Astrocyte of the spinal cord (primary cell): ENCODE measurements around the gene SEMA3G.

Experiments
- DNase-seq: peaks from one replicate; pipeline ENCODE4 v3.0.0; 2011; ENCODE audit warnings: low read depth, low spot score
- H3K4me3 ChIP-seq: 2 replicates; pipeline ENCODE4 v1.5.1; 2011; ENCODE audit warnings: low read depth, mild to moderate bottlenecking, low read length, moderate library complexity
- in situ Hi-C: cut with HindIII; loops from 2 replicates; pipeline ENCODE4 v1.10.0; 2017; ENCODE audit warnings: low sequenced_read_pairs
- TF ChIP-seq, protein P1 (sequence below): IDR thresholded peaks from 2 replicates; pipeline ENCODE4 v1.5.1; 2012; ENCODE audit warnings: low read depth, mild to moderate bottlenecking, low read length, inconsistent platforms

Gene SEMA3G

DNA sequence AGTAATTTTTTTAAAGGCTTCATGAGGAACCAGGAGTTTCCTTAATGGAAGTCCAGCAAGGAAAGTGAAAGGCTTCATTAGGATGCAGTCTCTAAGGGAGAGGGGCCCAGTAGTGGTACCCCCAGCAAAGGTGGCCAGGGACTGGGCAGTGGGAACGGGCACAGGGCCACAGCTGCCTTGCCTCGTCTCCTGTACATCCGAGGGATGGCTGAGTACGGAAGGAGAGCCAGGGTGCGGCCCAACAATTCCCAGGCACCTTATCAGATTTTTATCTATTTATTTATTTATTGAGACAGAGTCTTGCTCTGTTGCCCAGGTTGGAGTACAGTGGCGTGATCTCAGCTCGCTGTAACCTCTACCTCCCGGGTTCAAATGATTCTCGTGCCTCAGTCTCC, 14.5 kb downstream of the SEMA3G start:
- no peak overlapping the region for H3K4me3 ChIP-seq
- no peak for DNase-seq
- TF ChIP-seq, protein P1, sequence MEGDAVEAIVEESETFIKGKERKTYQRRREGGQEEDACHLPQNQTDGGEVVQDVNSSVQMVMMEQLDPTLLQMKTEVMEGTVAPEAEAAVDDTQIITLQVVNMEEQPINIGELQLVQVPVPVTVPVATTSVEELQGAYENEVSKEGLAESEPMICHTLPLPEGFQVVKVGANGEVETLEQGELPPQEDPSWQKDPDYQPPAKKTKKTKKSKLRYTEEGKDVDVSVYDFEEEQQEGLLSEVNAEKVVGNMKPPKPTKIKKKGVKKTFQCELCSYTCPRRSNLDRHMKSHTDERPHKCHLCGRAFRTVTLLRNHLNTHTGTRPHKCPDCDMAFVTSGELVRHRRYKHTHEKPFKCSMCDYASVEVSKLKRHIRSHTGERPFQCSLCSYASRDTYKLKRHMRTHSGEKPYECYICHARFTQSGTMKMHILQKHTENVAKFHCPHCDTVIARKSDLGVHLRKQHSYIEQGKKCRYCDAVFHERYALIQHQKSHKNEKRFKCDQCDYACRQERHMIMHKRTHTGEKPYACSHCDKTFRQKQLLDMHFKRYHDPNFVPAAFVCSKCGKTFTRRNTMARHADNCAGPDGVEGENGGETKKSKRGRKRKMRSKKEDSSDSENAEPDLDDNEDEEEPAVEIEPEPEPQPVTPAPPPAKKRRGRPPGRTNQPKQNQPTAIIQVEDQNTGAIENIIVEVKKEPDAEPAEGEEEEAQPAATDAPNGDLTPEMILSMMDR = no peak
- in situ Hi-C loops = no loop called here

DNA sequence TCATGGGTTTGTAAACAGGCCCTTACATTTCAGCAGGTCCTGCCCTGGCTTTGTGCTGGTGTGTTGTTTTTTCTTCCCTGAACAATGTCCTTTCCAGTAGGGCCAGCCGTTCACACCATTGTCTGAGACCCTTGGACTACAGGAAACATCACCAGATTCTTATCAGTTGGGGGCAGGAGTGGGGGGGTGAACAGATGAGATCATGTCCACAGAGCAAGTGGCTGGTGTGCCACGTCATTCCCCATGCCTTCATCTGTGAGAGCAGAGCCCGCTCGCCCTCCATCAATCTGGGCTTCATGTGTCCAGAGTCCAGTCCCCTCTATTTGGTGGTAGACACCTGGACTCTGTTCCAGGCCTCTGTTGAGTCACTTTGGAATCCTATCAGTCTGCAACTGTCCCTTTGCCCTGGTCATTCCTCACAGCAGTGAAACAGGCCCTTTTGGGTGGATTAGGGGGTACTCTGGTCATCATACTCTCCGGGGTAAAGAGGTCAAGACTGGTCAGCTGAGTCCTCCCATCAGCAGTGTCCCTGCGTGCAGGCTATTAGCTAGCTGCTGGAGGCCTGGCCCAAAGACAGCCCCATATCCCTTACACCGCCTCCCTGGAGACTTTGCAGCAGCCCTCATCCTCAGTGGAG, 15.0 kb downstream of the SEMA3G start:
- DNase-seq = no peak
- H3K4me3 ChIP-seq = no peak overlapping the region
- TF ChIP-seq, protein P1 = no peak
- in situ Hi-C loops = no loop called here

DNA sequence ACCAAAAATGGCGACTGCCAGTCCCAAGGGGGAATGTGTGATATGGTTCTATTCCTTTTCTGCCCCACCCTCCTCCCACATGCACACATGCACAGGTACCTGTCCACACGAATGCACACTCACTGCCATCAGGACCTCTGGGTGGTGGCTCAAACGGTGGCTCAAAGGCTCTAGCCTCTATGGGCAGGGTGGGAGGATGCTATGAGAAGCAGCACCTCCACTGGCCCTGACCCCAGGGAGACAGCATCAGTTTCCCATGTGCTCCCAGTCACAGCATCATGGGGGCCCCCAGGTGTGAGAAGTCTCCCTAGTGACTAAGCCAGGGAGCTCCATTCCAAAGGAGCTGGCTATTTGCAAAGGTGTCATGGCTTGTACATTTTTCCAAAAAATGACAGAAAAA, 15.9 kb downstream of the SEMA3G start:
- in situ Hi-C loops = no loop called here
- no peak for DNase-seq
- H3K4me3 ChIP-seq = no peak overlapping the region
- TF ChIP-seq, protein P1 = no peak

DNA sequence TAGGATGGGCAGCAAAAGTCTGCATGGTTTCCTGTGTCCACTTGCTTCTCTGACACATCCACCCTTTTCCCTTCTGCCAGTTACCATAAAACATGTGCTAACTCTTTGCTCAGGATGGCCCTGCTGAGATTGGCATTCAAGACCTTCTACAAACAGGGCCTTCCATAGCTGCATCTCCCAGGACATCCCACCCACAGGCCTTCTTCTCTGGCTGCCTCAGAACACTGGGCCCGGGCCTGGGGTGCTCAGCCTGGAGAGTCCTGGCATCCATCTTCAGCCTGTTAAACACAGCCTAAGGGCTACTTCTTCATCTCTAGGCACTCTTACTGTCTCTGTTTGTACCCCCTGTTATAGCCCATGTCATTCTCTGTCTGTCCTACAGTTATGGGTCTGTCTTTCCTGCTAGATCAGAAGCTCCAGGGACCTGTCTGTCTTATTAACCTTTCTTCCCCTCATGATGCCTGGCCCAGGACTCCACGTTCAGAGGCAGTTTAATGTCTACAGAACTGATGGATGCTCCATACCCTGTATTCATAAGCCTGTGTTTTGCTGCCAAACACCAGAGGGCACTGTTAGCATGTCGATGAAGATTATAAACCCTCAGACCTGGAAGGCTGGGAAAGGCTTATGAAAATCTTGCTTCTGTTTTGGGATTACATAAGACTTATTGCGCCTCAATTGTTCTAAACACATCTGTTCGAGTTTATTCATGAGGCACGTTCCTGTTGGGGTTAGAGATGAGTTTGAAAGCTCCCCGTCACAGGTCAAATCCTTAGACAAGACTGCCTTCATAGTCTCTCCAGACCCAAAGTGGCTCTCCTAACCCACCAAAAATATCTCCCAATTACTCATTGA, 16.5 kb downstream of the SEMA3G start:
- DNase-seq = peak; percentile 72

DNA sequence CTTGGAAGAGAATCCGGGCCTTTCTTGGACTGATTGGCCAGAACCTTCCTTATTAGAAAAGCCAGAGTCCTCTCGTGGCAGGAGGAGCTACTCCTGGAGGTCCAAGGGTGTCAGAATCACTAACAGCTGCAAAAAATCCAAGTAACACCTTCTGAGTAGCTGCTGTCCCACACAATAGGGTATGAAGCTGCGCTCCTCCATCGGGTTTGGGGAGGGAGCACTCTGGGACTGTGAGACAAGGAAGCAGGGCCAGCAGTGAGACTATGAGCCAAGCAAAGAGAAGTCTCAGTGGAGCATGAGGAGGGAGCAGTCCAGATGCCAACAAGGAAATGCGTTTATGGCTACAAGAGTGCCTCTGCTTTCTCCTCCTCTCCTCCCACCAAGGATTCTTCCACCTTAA, 21.7 kb downstream of the SEMA3G start:
- in situ Hi-C loops = no loop called here
- H3K4me3 ChIP-seq = no peak overlapping the region
- no peak for DNase-seq
- TF ChIP-seq, protein P1 = no peak

More for the DNA sequence above, 16.5 kb downstream of the SEMA3G start:
- H3K4me3 ChIP-seq = no peak overlapping the region
- in situ Hi-C loops = no loop called here
- TF ChIP-seq, protein P1 = peak; percentile 83

DNA sequence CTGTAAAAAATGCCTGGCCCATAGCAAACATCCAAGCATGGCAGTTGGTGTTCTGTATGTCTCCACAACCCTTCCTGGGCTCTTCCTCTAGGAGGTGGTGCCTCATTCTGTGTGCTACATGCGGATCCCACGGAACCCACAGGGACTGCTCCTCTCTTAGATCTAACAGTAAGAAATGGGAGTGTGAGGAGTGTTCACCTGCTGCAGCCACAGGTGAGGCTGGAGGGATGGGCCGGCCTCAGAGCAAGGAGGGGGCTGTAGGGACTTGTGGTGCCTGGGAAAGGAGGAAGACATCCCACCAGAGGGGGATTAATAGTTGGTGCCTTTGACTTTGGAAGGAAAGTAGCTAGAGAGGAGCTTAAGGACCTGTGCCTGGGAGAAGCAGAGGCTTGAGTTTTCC, 22.2 kb downstream of the SEMA3G start:
- TF ChIP-seq, protein P1 = no peak
- H3K4me3 ChIP-seq = no peak overlapping the region
- in situ Hi-C loops = no loop called here
- no peak for DNase-seq
